Parathyroid adenoma (tissue), 2 donors: ENCODE measurements around the gene MAL.

Experiments used
- H2AFZ ChIP-seq: fragments of 300-600 bp; sonication (generic); one replicate; pipeline ENCODE4 v1.7.0; 2017; ENCODE audit warnings: antibody characterized with exemption, mild to moderate bottlenecking
- H3K27ac ChIP-seq: fragments of 300-600 bp; sonication (generic); one replicate; pipeline ENCODE4 v1.7.0; 2017
- H3K27me3 ChIP-seq: fragments of 300-600 bp; sonication (generic); one replicate; pipeline ENCODE4 v1.7.0; 2017; ENCODE audit warnings: low read length; ENCODE audit not compliant: control insufficient read depth, insufficient read depth
- H3K36me3 ChIP-seq: fragments of 300-600 bp; sonication (generic); one replicate; pipeline ENCODE4 v1.7.0; 2017; ENCODE audit warnings: low read length; ENCODE audit not compliant: control insufficient read depth, insufficient read depth
- H3K4me1 ChIP-seq: fragments of 300-600 bp; sonication (generic); one replicate; pipeline ENCODE4 v1.7.0; 2017; ENCODE audit warnings: control low read depth
- H3K4me2 ChIP-seq: fragments of 300-600 bp; sonication (generic); one replicate; pipeline ENCODE4 v1.7.0; 2017; ENCODE audit warnings: low read length
- H3K4me3 ChIP-seq: fragments of 300-600 bp; sonication (generic); one replicate; pipeline ENCODE4 v1.7.0; 2017; ENCODE audit warnings: low read depth, low read length
- H3K79me2 ChIP-seq: fragments of 300-600 bp; sonication (generic); one replicate; pipeline ENCODE4 v1.7.0; 2017; ENCODE audit warnings: control low read depth
- H3K9ac ChIP-seq: fragments of 300-600 bp; sonication (generic); one replicate; pipeline ENCODE4 v1.7.0; 2017; ENCODE audit warnings: mild to moderate bottlenecking
- H3K9me3 ChIP-seq: fragments of 300-600 bp; sonication (generic); one replicate; pipeline ENCODE4 v1.7.0; 2017; ENCODE audit warnings: low read length; ENCODE audit not compliant: control insufficient read depth
- CTCF ChIP-seq: fragments of 300-600 bp; sonication (generic); IDR thresholded peaks from one replicate; pipeline ENCODE4 v1.7.0; 2017; ENCODE audit warnings: antibody characterized with exemption, mild to moderate bottlenecking
- donor health status: primary hyperparathyroidism.

The MAL gene

GRCh38 chr2:95018301-95018700 lies 7.2 kb upstream of the MAL start:
- Histone ChIP-seq H3K9me3 (no peaks in the 10 kb centered on the region), H3K27me3 (no peaks in the 10 kb centered on the region), H3K79me2 (no peaks in the 10 kb centered on the region), H3K4me3 (no peak overlapping the region), H3K4me1 (no peaks in the 10 kb centered on the region), H3K27ac (no peak overlapping the region), H3K9ac (no peak overlapping the region), H3K4me2 (no peak overlapping the region), H2AFZ (no peak overlapping the region), H3K36me3 (no peaks in the 10 kb centered on the region)
- no peak for TF ChIP-seq CTCF

GRCh38 chr2:95018861-95019550 lies 6.5 kb upstream of the MAL start:
- Histone ChIP-seq H3K79me2 (no peaks in the 10 kb centered on the region), H3K4me3 (no peak overlapping the region), H3K4me1 (no peaks in the 10 kb centered on the region), H3K9ac (no peak overlapping the region), H3K4me2 (no peak overlapping the region), H3K27me3 (no peaks in the 10 kb centered on the region), H3K9me3 (no peaks in the 10 kb centered on the region), H3K36me3 (no peaks in the 10 kb centered on the region), H2AFZ (no peak overlapping the region), H3K27ac (no peak overlapping the region)
- TF ChIP-seq CTCF, result no peak

GRCh38 chr2:95019572-95019971 lies 5.9 kb upstream of the MAL start:
- Histone ChIP-seq H3K4me1 (no peaks in the 10 kb centered on the region), H3K27me3 (no peaks in the 10 kb centered on the region), H3K79me2 (no peaks in the 10 kb centered on the region), H3K4me3 (no peak overlapping the region), H3K4me2 (no peak overlapping the region), H3K27ac (no peak overlapping the region), H3K9ac (no peak overlapping the region), H2AFZ (no peak overlapping the region), H3K9me3 (no peaks in the 10 kb centered on the region), H3K36me3 (no peaks in the 10 kb centered on the region)
- TF ChIP-seq CTCF, result no peak

- H3K27ac ChIP-seq, result no peak overlapping the region
Measured at GRCh38 chr2:95020275-95021022, 5.1 kb upstream of the MAL start.

More at GRCh38 chr2:95020275-95021022, 5.1 kb upstream of the MAL start:
- Histone ChIP-seq H3K9ac (no peak overlapping the region), H3K9me3 (no peaks in the 10 kb centered on the region), H3K4me3 (no peak overlapping the region), H3K36me3 (no peaks in the 10 kb centered on the region), H3K4me1 (no peaks in the 10 kb centered on the region), H3K27me3 (no peaks in the 10 kb centered on the region), H2AFZ (no peak overlapping the region), H3K79me2 (no peaks in the 10 kb centered on the region), H3K4me2 (no peak overlapping the region)
- TF ChIP-seq CTCF, result no peak
